Mucosa of stomach (tissue), 1 donor: ENCODE results near the gene TPM2.

Experiments used
- H3K27me3 ChIP-seq: one replicate; pipeline ENCODE4 v1.7.0; 2013; ENCODE audit warnings: mild to moderate bottlenecking, low read length; ENCODE audit not compliant: control insufficient read depth, insufficient read depth
- H3K36me3 ChIP-seq: one replicate; pipeline ENCODE4 v1.7.0; 2013; ENCODE audit warnings: low read length; ENCODE audit not compliant: control insufficient read depth, insufficient read depth
- H3K4me1 ChIP-seq: one replicate; pipeline ENCODE4 v1.7.0; 2013; ENCODE audit warnings: mild to moderate bottlenecking, low read length; ENCODE audit not compliant: control insufficient read depth, insufficient read depth
- H3K4me3 ChIP-seq: one replicate; pipeline ENCODE4 v1.7.0; 2013; ENCODE audit warnings: low read length
- H3K9ac ChIP-seq: one replicate; pipeline ENCODE4 v1.7.0; 2013; ENCODE audit warnings: mild to moderate bottlenecking, low read length, moderate library complexity
- H3K9me3 ChIP-seq: one replicate; pipeline ENCODE4 v1.7.0; 2013; ENCODE audit warnings: mild to moderate bottlenecking, low read length, moderate library complexity; ENCODE audit not compliant: control insufficient read depth
- donor health status: Pancreatic carcinoma.

Gene TPM2

DNA sequence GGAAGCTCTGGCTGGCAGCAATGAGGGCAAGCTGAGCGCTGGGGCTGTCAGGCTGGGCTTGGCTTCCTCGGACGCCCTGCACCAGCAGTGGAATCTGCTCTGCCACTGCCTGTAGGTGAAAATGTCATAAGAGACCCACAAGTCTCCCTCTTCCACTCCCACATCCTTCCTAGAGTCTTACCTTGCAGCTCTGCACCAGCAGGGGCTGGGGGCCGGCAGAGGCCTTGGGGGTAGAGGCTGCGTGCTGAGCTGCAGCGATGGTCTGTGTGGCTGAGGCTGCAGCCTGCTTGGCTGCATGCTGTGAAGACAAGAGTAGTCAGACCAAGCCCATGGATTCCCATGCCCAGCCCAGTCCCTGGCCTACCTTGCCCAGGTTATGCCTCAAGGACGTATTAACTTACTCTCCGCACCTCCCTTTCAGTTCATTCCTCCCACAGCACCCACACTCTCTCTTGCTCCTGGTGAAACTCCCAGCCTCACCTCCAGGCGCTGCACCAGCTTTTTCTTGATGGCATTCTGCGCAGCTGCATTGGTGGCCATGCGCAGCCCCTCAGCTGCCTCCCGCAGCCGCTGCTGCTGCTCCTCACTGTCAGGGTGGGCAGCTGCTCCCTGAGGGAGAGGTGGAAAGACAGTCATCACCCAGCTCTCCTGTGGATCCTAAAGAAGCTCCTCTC, 25.0 kb upstream of the TPM2 start:
- Histone ChIP-seq H3K4me1 (no peaks in the 10 kb centered on the region), H3K9me3 (no peaks in the 10 kb centered on the region), H3K36me3 (peaks cover 67% of the 10 kb centered on the region), H3K27me3 (no peaks in the 10 kb centered on the region), H3K4me3 (no peak overlapping the region), H3K9ac (no peak overlapping the region)

DNA sequence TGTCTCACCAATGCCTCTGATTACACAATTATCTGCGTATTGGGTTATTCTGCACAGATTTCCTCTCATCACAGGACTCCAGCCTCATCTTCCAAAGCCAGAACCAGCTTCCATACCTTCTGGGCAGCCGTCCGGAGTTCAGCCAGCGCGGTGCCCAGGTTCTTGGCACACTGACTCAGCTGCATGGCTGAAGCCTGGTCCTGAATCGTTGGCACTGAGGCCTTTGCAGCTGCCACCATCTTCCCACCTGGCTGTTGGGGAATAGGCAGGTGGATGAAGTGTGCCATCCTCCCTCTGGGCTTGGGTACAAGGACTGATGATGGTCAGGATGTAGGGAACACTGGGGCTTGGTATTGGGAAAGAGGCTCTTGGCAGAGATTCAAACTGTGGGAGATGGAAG, 24.4 kb upstream of the TPM2 start:
- H3K27me3 ChIP-seq: no peaks in the 10 kb centered on the region
- H3K36me3 ChIP-seq: peaks cover 61% of the 10 kb centered on the region
- no peak overlapping the region for H3K9ac ChIP-seq
- H3K4me3 ChIP-seq: no peak overlapping the region
- H3K4me1 ChIP-seq: no peaks in the 10 kb centered on the region
- no peaks in the 10 kb centered on the region for H3K9me3 ChIP-seq

DNA sequence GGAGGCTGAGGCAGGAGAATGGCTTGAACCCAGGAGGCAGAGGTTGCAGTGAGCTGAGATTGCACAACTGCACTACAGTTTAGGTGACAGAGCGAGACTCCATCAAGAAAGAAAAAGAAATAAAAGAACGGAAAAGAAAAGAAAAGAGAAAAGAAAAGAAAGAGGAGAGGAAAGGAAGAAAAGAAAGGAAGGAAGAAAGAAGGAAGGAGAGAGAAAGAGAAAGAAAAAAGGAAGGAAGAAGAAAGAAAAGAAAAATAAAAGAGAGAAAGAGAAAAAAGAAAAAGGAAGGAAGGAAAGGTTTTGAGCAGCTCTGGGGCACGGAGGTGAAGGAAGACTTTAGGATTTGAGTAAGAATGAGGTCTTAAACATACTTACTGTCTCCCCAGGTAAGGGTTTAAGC, 23.9 kb upstream of the TPM2 start:
- Histone ChIP-seq H3K9ac (no peak overlapping the region), H3K4me1 (no peaks in the 10 kb centered on the region), H3K4me3 (no peak overlapping the region), H3K9me3 (no peaks in the 10 kb centered on the region), H3K27me3 (no peaks in the 10 kb centered on the region), H3K36me3 (peaks cover 56% of the 10 kb centered on the region)

DNA sequence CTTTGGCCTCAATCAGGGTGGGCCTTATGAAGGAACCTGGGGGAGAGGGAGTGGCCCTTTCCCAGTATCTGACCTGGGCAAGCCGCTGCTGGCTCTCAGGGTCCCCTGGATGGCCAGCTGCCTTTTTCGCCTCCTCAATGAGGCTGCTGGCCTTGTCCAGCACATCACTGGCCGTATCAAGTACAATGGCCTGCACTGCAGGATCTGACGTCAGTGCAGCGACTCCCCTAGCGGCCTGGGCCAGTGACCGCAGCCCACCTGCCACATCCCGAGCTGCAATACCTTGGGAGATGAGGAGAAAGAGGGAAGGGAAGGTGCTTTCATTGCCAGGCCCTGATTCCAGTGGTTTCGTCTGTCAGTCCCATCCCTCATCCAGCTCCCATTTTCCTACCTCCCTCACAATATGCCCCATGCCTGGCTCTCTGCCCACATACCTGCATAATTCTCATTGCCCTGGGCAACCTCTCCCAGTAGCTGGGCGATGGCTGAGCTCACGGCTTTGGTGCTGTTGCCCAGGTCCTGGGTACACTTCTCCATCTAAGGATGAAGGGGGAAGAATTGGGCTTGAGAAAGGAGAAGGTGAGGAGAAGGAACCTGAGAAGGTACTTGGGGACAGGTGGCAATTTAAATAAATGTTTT, 23.2 kb upstream of the TPM2 start:
- Histone ChIP-seq H3K9me3 (no peaks in the 10 kb centered on the region), H3K4me3 (no peak overlapping the region), H3K4me1 (no peaks in the 10 kb centered on the region), H3K27me3 (no peaks in the 10 kb centered on the region), H3K9ac (no peak overlapping the region), H3K36me3 (peaks cover 50% of the 10 kb centered on the region)

DNA sequence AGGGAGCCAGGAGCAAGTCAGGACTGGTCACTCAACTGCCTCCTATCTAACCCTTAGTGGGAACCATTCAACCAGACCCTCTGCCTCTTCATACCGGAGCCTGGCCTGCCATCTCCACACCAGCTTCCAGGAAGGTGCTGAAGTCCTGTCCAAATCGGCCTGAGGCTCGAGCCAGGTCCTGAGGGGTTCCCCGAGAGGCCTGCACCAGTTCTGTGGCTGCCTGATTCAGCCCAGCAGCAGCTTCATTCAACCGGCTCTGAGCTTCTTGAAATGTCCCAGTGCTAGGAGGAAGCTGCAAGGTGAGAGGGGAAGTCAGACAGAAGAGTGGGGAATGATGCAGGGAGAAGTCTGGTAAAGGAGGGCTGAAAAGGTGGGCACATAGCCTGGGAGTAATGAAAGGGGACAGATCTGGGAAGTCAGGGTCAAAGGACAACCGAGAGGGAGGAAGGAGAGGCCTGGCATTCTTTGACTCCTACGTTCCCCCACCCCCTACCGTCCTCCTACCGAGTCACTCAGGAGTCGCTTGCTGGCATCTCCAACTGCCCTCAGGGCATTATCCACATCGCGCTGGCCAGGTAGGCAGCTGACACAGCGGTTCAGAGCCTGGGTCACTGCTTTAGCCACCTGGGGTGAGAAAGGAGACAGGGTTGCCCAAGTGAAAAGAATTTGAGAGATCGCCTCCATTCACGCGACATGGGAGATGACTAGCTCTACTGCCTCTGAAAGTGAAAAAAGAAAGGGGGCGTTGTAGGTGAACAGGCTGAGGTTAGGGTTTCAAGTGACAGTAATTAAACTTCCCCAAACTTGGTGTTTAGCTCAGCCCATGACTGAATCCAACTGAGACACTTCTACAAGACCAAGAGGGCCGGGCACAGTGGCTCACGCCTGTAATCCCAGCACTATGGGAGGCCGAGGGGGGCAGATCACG, 22.0 kb upstream of the TPM2 start:
- no peaks in the 10 kb centered on the region for H3K9me3 ChIP-seq
- no peak overlapping the region for H3K9ac ChIP-seq
- peaks cover 52% of the 10 kb centered on the region for H3K36me3 ChIP-seq
- H3K4me3 ChIP-seq: no peak overlapping the region
- H3K27me3 ChIP-seq: no peaks in the 10 kb centered on the region
- H3K4me1 ChIP-seq: no peaks in the 10 kb centered on the region

DNA sequence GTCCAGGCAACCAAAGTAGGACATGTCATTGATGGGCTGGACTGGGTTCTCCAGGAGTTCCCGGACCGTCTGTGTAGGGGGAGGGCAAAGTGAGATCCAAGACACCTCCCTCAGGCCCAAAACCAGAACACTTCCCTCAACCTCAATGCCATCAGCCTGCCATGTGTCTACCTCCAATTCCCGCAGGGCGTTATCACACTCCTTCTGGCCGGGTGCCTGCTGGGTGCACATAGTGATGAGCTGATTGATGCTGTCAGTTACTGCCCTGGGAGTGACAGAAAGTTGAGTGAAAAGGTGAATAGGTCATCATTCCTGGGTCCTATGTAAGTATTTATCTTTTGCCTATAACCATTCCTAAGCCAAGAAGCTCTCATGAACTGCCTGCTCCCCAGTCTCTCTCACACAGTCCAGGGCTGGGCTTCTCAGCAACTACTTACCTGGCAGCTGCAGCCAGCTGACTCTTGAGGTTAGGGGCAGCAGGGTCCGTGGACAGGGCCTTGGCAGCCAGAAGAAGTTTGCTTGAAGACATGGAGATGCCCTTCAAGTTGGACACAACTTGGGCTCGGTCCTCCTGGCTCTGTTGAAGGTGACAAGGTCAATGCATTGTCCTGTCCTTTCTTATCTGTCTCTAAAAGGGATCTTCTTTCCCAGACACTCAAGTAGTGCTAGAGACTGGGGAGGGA, 21.2 kb upstream of the TPM2 start:
- Histone ChIP-seq H3K27me3 (no peaks in the 10 kb centered on the region), H3K9me3 (no peaks in the 10 kb centered on the region), H3K36me3 (peaks cover 52% of the 10 kb centered on the region), H3K4me1 (no peaks in the 10 kb centered on the region), H3K4me3 (no peak overlapping the region), H3K9ac (no peak overlapping the region)

DNA sequence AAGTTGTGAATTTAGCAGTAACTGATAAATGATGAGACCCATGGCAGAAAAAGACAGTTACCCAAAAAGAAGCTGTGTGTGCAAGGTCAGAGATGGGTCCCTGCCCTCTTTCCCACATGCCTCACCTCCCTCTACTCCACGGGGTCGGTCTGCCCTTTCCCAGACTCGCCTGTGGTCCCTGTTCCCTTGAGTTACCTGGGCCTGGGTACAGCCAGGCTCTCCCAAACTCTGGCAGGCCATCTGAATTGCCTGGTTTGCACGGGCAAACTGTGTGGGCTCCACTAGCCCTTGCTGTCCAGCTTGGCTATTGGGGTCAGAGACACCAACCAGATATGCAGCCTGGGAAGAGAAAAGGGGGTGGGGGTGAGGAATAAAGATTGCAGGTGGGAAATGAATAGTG, 18.4 kb upstream of the TPM2 start:
- no peaks in the 10 kb centered on the region for H3K9me3 ChIP-seq
- peaks cover 58% of the 10 kb centered on the region for H3K36me3 ChIP-seq
- H3K4me3 ChIP-seq: no peak overlapping the region
- no peak overlapping the region for H3K9ac ChIP-seq
- no peaks in the 10 kb centered on the region for H3K27me3 ChIP-seq
- H3K4me1 ChIP-seq: no peaks in the 10 kb centered on the region

DNA sequence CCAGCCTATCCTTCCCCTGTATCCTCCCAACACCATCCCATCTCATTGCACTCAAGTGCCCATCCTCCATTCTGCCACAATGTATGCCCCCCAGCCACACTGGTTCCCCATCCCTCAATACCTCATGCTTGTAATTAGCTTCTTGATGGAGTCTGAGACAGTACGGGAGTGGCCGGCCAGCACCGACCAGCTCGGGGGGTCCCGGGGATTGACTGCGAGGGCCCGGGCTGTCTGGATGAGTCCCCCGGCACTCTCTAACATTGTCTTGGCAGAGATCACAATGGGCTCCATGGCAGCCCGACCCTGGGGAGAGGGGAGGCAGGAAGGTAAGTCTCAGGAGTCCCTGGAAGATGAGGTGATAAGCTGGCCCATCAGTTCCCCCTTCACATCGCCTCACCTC, 17.2 kb upstream of the TPM2 start:
- no peak overlapping the region for H3K9ac ChIP-seq
- H3K4me3 ChIP-seq: no peak overlapping the region
- H3K4me1 ChIP-seq: no peaks in the 10 kb centered on the region
- peaks cover 53% of the 10 kb centered on the region for H3K36me3 ChIP-seq
- H3K27me3 ChIP-seq: no peaks in the 10 kb centered on the region
- H3K9me3 ChIP-seq: no peaks in the 10 kb centered on the region

DNA sequence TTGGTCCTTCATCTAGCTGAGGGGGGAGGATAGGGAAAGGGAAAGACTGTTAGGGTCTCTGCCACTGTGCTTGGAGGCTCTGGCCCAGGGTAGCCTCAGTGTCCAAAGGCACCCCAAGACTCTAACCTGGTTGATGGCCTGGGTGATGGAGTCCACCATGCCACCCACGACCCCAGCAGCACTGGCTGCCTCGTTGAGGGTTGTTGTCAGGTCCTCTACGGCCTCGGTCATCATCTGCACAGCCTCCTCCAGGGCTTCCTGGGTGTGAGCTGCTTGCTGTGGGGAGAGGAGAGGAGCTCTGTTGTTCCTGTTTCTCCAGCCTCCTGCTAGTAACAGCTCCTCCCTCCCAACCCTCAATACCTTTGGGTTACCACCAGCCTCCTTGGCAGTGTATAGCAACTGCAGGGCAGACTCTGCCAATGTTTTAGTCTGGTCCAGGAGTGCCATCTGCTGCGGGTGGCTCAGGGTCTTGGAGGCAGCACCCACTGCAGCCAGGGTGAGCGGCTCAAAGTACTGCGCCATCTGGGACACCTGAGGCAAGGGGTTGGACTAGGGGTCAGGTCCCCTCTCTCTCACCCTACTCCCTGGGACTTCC, 16.2 kb upstream of the TPM2 start:
- Histone ChIP-seq H3K27me3 (no peaks in the 10 kb centered on the region), H3K4me1 (no peaks in the 10 kb centered on the region), H3K36me3 (peaks cover 48% of the 10 kb centered on the region), H3K9me3 (no peaks in the 10 kb centered on the region), H3K4me3 (no peak overlapping the region), H3K9ac (no peak overlapping the region)

DNA sequence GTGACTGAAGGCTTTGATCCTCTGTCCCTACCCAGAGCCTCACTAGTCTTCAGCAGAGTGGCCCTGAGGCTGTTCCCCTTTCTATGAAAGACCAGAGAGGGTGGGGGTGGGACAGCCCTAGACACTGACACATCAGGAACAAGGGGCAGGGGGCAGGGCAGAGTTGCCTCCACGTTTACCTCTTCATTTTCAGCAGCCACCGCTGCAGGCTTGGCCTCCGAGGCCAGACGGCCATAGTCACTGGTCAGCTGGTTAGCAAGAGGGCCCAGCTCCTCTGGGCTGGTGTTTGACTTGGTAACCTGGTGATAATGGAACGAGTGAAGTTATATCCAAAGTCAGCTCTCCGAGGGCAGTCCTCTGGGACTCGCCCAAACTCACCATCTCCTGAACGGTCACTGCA, 15.6 kb upstream of the TPM2 start:
- Histone ChIP-seq H3K9me3 (no peaks in the 10 kb centered on the region), H3K4me3 (no peak overlapping the region), H3K36me3 (peaks cover 52% of the 10 kb centered on the region), H3K4me1 (no peaks in the 10 kb centered on the region), H3K9ac (no peak overlapping the region), H3K27me3 (no peaks in the 10 kb centered on the region)

DNA sequence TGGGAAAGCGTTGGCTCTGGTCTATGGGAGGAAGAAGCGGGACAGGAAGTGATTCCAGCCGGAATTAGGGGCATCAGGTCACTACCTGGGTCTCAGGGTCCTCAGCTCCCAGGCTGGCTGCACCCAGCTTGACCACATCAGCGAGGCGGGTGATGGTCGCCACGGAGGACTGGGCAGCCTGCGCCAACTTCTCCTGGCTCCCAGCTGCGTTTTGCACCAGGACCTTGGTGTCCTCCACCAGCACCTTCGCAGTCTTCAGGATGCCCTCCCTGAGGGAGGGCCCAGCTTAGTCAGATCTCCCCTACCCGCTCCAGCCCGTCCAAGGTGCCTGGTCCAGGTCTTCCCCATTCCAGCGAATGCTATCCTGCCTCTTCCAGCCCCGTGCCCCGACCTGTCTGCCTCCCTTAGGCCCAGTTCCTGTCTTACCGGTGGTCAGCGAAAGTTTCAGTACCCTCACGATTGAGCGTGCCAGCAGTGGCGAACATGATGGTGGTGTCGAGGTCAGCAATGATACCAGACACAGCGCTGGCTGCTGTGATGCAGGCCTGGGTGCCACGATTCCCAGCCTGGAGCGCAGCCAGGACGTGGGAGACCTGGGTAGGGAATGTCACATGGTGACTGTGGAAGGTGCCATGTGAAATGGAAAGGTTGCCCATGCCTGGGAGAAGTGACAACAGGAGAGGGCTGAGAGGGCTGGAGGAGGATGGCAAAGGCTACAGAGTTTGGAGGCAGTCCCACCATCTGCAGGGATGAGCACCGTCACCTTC, 14.4 kb upstream of the TPM2 start:
- Histone ChIP-seq H3K36me3 (peaks cover 64% of the 10 kb centered on the region), H3K27me3 (no peaks in the 10 kb centered on the region)

More for the DNA sequence above, 14.4 kb upstream of the TPM2 start:
- Histone ChIP-seq H3K4me3 (no peak overlapping the region), H3K9ac (no peak overlapping the region), H3K9me3 (no peaks in the 10 kb centered on the region), H3K4me1 (no peaks in the 10 kb centered on the region)
